Activated CD4-positive, alpha-beta T cell treated with anti-CD3 and anti-CD28 coated beads for 36 hours (primary cell): ENCODE data around the gene ZC3H7A. TPM values are rescaled to one million over a fixed set of nuclear protein-coding genes. Genes with fewer than 3 reads are reported as not detected.

Experiments used
- ATAC-seq: fragments of 200-7000 bp; cut with Tn5 transposase; one replicate; pipeline ENCODE4 v1.10.0; 2021; ENCODE audit warnings: mild to moderate bottlenecking, moderate library complexity
- CTCF ChIA-PET: fragments of 350-600 bp; sonication (Branson Sonifier 250); formaldehyde crosslinking; loops from one replicate; lab custom pipeline; 2021; ENCODE audit warnings: antibody characterized with exemption; lab: Charles Lee
- POLR2A ChIA-PET: fragments of 350-600 bp; sonication (Branson Sonifier 250); formaldehyde crosslinking; loops from one replicate; lab custom pipeline; 2021; ENCODE audit warnings: antibody characterized with exemption, inconsistent platforms; lab: Charles Lee
- DNase-seq: peaks from one replicate; pipeline ENCODE4 v3.0.0-alpha.2; 2020
- H3K27ac Mint-ChIP-seq: one replicate; pipeline ENCODE4 v1.8.0; 2021; ENCODE audit warnings: mixed read lengths
- H3K27me3 Mint-ChIP-seq: one replicate; pipeline ENCODE4 v1.8.0; 2021; ENCODE audit warnings: mixed read lengths
- H3K36me3 Mint-ChIP-seq: one replicate; pipeline ENCODE4 v1.8.0; 2021; ENCODE audit warnings: low read depth, mixed read lengths
- H3K4me1 Mint-ChIP-seq: one replicate; pipeline ENCODE4 v1.8.0; 2021; ENCODE audit warnings: mixed read lengths
- H3K4me3 Mint-ChIP-seq: one replicate; pipeline ENCODE4 v1.8.0; 2021; ENCODE audit warnings: mild to moderate bottlenecking, moderate library complexity, mixed read lengths
- H3K9me3 Mint-ChIP-seq: one replicate; pipeline ENCODE4 v1.8.0; 2021; ENCODE audit warnings: low read depth, mixed read lengths
- intact Hi-C, 2 experiments: fragments of 100-400 bp; cut with DNase I in 1 of 2; cut with micrococcal nuclease in 1 of 2; formaldehyde crosslinking; loops; one replicate each; pipeline versions ENCODE4 v1.14.2 to v1.15.1; 2022 to 2024; cut with DNase I, micrococcal nuclease
- total RNA-seq, 2 experiments: library from RNA; stranded (reverse); gene quantifications; one replicate each; pipeline ENCODE4 v1.2.3, GENCODE V29; 2021

ZC3H7A gene
- total RNA-seq, 2 experiments from 2014 or later, result 74.1 to 95.1 TPM

GRCh38 chr16:11707679-11708197, 89.3 kb downstream of the ZC3H7A start:
- Mint-ChIP-seq H3K9me3 (no peaks in the 10 kb centered on the region), H3K27ac (no peak overlapping the region), H3K4me3 (no peak overlapping the region), H3K4me1 (peaks cover 8% of the 10 kb centered on the region), H3K36me3 (peaks cover 24% of the 10 kb centered on the region), H3K27me3 (no peaks in the 10 kb centered on the region)
- no peak for ATAC-seq
- intact Hi-C loops, result no loop called here
- no peak for DNase-seq
- ChIA-PET CTCF (interaction anchor here (0.6 to 1.5 kb wide), 9 partner anchors 10 to 750 kb away, joined by 3 to 5 read pairs (median 3); no protein-coding TSS in a partner anchor), POLR2A (no interaction called here)

- H3K9me3 Mint-ChIP-seq, result no peaks in the 10 kb centered on the region
- CTCF ChIA-PET, result interaction anchor here (0.6 to 2.3 kb wide), 6 partner anchors 8 to 428 kb away, joined by 3 to 10 read pairs (median 4); no protein-coding TSS in a partner anchor
- H3K27ac Mint-ChIP-seq, result no peak overlapping the region
- POLR2A ChIA-PET, result no interaction called here
- no peak overlapping the region for H3K4me3 Mint-ChIP-seq
- intact Hi-C loops, result no loop called here
- H3K36me3 Mint-ChIP-seq, result peaks cover 24% of the 10 kb centered on the region
- ATAC-seq (no peak), DNase-seq (no peak)
- H3K27me3 Mint-ChIP-seq, result no peaks in the 10 kb centered on the region
- peaks cover 10% of the 10 kb centered on the region for H3K4me1 Mint-ChIP-seq
Observed at GRCh38 chr16:11706180-11706742, 90.8 kb downstream of the ZC3H7A start.

- no peaks in the 10 kb centered on the region for H3K27me3 Mint-ChIP-seq
- ATAC-seq (no peak), DNase-seq (no peak)
- H3K36me3 Mint-ChIP-seq, result peaks cover 27% of the 10 kb centered on the region
- no peak overlapping the region for H3K27ac Mint-ChIP-seq
- ChIA-PET POLR2A (no interaction called here), CTCF (interaction anchor here (0.6 to 2.3 kb wide), 5 partner anchors 9 to 333 kb away, joined by 3 to 10 read pairs (median 4); no protein-coding TSS in a partner anchor)
- H3K4me3 Mint-ChIP-seq, result no peak overlapping the region
- H3K9me3 Mint-ChIP-seq, result no peaks in the 10 kb centered on the region
- H3K4me1 Mint-ChIP-seq, result peaks cover 12% of the 10 kb centered on the region
- intact Hi-C loops, result no loop called here
Observed at GRCh38 chr16:11705311-11706025, 91.6 kb downstream of the ZC3H7A start.

Other genes starting within 250 kb of the ZC3H7A start
- 100 to 1,000 TPM in 1 of 2 experiments, 10 to 100 TPM in 1; 99.0 to 116 TPM for gene LITAF, start 210.3 kb downstream of the ZC3H7A start, total RNA-seq
- gene SNN, start 128.8 kb downstream of the ZC3H7A start, total RNA-seq, result 1 to 10 TPM; 6.0 to 7.2 TPM
- 10 to 100 TPM; 27.3 to 28.3 TPM for gene TXNDC11, start 54.4 kb downstream of the ZC3H7A start, total RNA-seq
- 100 to 1,000 TPM; 369 to 466 TPM for gene RSL1D1, start 54.3 kb upstream of the ZC3H7A start, total RNA-seq
- gene GSPT1, start 118.7 kb upstream of the ZC3H7A start, total RNA-seq, result 100 to 1,000 TPM; 234 to 260 TPM
- gene NPIPB2, start 144.8 kb upstream of the ZC3H7A start, total RNA-seq, result 10 to 100 TPM in 1 of 2 experiments, 1 to 10 TPM in 1; 7.2 to 12.5 TPM
- gene TNFRSF17, start 168.0 kb upstream of the ZC3H7A start, total RNA-seq, result not detected
- gene SNX29, start 179.5 kb upstream of the ZC3H7A start, total RNA-seq, result 1 to 10 TPM; 6.4 to 8.4 TPM